GM15510 (cell line): ENCODE data around the gene ABCC9.

Source experiments
- POLR2A ChIP-seq: IDR thresholded peaks from 3 replicates; pipeline ENCODE4 v1.6.1; 2011; ENCODE audit warnings: borderline replicate concordance; ENCODE audit not compliant: insufficient read length; ENCODE audit errors: extremely low read depth

ABCC9 gene

GRCh38 chr12:21773806-21774205 is 167.4 kb downstream of the ABCC9 start:
- no peak for TF ChIP-seq POLR2A

GRCh38 chr12:21773263-21773741 is 167.9 kb downstream of the ABCC9 start:
- TF ChIP-seq POLR2A = no peak

- no peak for TF ChIP-seq POLR2A
Observed at GRCh38 chr12:21771311-21771710, 169.9 kb downstream of the ABCC9 start.

- no peak for TF ChIP-seq POLR2A
Observed at GRCh38 chr12:21769307-21769706, 171.9 kb downstream of the ABCC9 start.

GRCh38 chr12:21766403-21766802 is 174.8 kb downstream of the ABCC9 start:
- TF ChIP-seq POLR2A = no peak

GRCh38 chr12:21764950-21765349 is 176.3 kb downstream of the ABCC9 start:
- no peak for TF ChIP-seq POLR2A

- no peak for TF ChIP-seq POLR2A
Observed at GRCh38 chr12:21764065-21764464, 177.2 kb downstream of the ABCC9 start.

- no peak for TF ChIP-seq POLR2A
Observed at GRCh38 chr12:21763531-21763930, 177.7 kb downstream of the ABCC9 start.

GRCh38 chr12:21759737-21760136 is 181.5 kb downstream of the ABCC9 start:
- TF ChIP-seq POLR2A = no peak

- no peak for TF ChIP-seq POLR2A
Observed at GRCh38 chr12:21757735-21758134, 183.5 kb downstream of the ABCC9 start.

GRCh38 chr12:21756699-21757098 is 184.5 kb downstream of the ABCC9 start:
- TF ChIP-seq POLR2A = no peak

- TF ChIP-seq POLR2A = no peak
Observed at GRCh38 chr12:21751517-21751916, 189.7 kb downstream of the ABCC9 start.
